Daoy (cell line): ENCODE data around the gene CABYR. TPM values are rescaled to one million over a fixed set of nuclear protein-coding genes. Genes with fewer than 3 reads are reported as not detected.
"Not testable (repeated sequence)": the region's sequence is repeated elsewhere in the genome, so short reads cannot be mapped to it uniquely, and the experiment has no call there.

Experiments used
- DNase-seq: peaks from one replicate; pipeline ENCODE4 v3.0.0-alpha.2; 2015; ENCODE audit warnings: low read depth
- total RNA-seq: library from RNA; depleted of rRNA; stranded (reverse); fragments of >200 nt; shearing (Covaris generic); gene quantifications from 2 replicates; pipeline ENCODE4 v1.2.3, GENCODE V29; 2014

CABYR gene
- total RNA-seq, 1 experiment from 2014 or later, result 3.1 TPM

- no peak for DNase-seq
These were observed 10.2 kb upstream of the CABYR start for GRCh38 chr18:24128700-24129099.

- no peak for DNase-seq
These were observed 8.4 kb upstream of the CABYR start for GRCh38 chr18:24130494-24130893.

DNA sequence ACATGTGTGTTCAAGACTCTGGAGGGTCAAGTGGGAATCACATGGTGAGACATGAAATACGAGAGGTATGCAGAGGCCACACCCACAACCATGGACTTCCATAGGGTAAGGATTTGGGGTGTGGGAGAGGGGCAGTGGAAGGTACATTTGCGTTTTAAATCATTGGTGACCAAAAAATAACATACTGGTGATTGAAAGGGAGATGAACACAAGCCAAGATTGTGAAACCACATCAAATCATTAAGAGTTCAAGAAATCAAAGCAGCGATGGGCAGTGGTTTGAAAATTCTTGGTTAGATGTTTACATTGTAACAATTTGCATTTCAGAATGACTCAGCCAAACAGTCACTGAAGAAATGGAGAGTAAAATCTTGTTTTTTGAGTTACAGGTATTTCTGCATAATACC, 1.9 kb upstream of the CABYR start:
- peak; percentile 3 for DNase-seq

DNA sequence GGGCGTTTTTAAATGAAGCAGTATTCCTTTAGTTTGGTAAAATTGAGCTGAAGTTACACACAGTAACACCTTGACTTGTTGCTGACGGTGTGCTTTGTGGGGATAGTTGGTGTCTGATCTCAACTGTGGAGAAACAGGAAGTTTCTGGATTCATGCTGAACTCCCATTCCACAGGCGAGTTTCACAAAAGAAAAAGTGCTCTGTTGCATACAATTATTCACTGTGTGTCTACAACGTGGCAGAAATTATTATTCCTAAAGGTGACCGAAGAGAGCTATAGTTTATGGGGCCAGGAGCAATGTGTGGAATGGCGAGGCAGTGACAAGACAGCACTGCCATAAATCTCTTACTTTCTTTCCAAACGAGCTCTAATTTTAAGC, 463 bp upstream of the CABYR start:
- peak; percentile 2 for DNase-seq

- DNase-seq, result no peak
These were observed 1.8 kb downstream of the CABYR start for GRCh38 chr18:24140697-24141096.

GRCh38 chr18:24142376-24142775, 3.5 kb downstream of the CABYR start:
- no peak for DNase-seq

- not testable (repeated sequence) for DNase-seq
These were observed 10.7 kb downstream of the CABYR start for GRCh38 chr18:24149591-24149990.

DNA sequence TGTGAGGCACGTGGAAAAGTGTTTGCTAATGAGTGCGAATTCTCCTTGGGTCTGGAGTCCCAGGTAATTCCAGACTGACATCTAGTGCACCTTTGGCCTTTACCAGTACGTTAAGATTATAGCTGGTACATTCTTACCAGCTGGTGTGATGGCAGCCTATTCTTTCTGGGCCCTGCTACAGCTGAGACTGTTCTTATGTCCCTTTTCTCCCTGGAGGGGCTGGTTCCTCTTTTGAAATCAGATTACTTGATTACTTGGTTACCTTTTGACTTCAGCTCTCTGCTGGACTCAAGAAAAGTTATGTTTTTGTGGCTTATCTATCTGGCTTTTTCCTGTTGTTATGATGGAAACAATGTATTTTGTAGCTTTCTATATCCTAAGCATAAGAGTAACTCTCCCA, 14.5 kb downstream of the CABYR start:
- no peak for DNase-seq

DNA sequence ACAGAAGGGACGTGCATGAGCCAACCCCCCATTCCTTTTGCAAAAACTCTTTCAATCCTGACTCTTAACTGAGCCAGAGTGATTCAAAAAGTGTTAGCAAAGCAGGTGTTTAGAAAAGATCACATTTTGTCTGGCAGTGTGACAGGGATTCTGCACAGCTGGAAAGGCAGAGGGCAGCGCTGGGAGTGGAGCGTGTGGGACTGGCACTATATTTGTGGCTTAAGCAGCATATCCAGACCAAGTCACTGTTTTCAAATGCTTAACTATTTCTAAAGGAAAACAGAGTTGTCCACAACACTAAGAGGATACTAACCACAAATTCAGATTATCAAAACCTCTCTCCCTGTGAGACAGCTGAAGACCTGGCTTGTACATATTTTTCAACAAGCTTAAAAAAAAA, 19.0 kb downstream of the CABYR start:
- no peak for DNase-seq

DNA sequence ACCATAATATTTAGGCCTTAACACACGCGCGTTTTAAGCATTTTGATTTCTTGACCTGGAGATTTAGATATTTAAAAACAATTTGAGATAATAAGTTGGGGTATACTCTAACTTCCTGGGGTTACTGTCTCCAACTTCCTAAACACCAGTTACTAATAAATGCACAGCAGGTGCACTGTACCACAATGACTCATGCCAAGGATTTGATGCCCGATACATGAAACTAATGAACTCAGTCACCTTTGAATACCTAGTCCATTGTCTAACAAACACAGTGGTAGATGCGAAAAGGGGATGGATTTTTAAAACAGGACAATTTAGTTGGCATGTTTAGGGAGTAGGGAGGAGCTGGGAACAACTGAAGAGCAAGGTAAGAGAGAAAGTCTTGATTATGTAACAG, 21.2 kb downstream of the CABYR start:
- DNase-seq, result no peak

GRCh38 chr18:24161304-24161703, 22.4 kb downstream of the CABYR start:
- DNase-seq, result no peak

GRCh38 chr18:24168496-24168895, 29.6 kb downstream of the CABYR start:
- no peak for DNase-seq

GRCh38 chr18:24170360-24170759, 31.5 kb downstream of the CABYR start:
- DNase-seq, result no peak

GRCh38 chr18:24173997-24174396, 35.1 kb downstream of the CABYR start:
- DNase-seq, result no peak

GRCh38 chr18:24176727-24177416, 38.0 kb downstream of the CABYR start:
- peak; percentile 23 for DNase-seq

- no peak for DNase-seq
These were observed 38.8 kb downstream of the CABYR start for GRCh38 chr18:24177499-24178133.

- DNase-seq, result no peak
These were observed 41.2 kb downstream of the CABYR start for GRCh38 chr18:24180048-24180447.

- DNase-seq, result no peak
These were observed 42.9 kb downstream of the CABYR start for GRCh38 chr18:24181806-24182205.

DNA sequence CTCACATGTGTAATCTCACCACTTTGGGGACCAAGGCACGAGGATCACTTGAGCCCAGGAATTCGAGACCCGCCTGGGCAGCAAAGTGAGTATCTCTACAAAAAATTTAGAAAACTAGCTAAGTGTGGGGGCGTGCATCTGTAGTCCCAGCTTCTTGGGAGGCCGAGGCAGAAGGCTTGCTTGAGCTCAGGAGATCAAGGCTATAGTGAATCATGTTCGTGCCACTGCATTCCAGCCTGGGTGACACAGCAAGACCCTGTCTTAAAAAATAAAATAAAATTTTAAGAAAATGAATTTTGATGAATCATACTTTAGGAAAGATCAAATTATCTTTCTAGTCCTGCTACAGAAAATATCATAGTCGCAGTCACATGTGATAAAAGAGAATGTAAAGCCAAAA, 46.9 kb downstream of the CABYR start:
- DNase-seq, result no peak

GRCh38 chr18:24187049-24187448, 48.2 kb downstream of the CABYR start:
- DNase-seq, result no peak

DNA sequence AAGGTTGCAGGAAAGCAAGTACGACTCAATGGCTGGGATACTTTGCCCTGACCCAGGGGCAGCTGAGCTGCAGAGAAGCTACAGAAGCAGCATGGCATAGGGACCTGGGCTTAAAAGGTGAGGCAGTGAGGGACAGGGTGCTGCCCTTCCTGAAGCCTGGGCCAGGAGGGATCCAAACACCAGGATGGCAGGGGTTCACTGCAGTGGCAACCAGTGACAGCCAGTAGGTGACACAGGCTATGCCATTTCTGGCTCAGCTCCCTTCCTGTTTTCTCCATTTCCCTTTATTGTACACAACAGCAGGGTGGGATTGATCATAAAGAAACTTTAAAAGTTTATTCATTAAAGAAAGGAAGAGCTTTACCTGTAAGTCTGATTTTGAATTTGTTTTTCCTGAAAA, 48.8 kb downstream of the CABYR start:
- DNase-seq, result no peak

DNA sequence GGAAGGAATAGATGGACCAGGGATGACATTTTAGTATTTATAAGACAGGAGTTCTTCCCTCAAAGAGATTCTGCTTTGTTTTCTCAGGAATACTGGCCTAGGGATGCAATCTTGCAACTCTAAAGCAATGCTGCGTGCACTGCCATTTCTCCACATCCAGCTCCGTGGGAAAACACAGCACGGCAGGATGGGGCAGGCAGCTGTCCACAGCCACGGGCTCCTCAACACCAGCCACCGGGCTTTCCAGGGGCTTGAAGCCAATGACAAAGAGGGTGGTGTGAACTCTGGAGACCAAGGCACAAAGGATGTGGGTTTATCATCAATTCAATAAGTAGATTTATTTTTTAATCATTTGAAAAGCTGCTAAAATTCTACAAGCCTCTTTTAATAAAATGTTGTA, 49.3 kb downstream of the CABYR start:
- no peak for DNase-seq

- no peak for DNase-seq
These were observed 50.2 kb downstream of the CABYR start for GRCh38 chr18:24189007-24189528.
